Liver (tissue), 9 donors: Measurements from ENCODE around the gene URGCP. TPM values are rescaled to one million over a fixed set of nuclear protein-coding genes. Genes with fewer than 3 reads are reported as not detected.

Experiments used
- DNase-seq: peaks from one replicate; pipeline ENCODE4 v3.0.0-alpha.2; 2017; ENCODE audit warnings: low spot score
- H3K27ac ChIP-seq, 2 donors: one replicate each; pipeline ENCODE4 v1.7.0; 2013; ENCODE audit warnings: inconsistent platforms in 2 of 2, low read length in 2 of 2, control low read depth in 1 of 2, low read depth in 1 of 2, mild to moderate bottlenecking in 1 of 2
- H3K27me3 ChIP-seq, 4 donors: one replicate each; pipeline versions ENCODE4 v1.6.1 to v1.7.0; 2013; ENCODE audit warnings: low read length in 3 of 4, inconsistent platforms in 1 of 4, mild to moderate bottlenecking in 1 of 4, moderate library complexity in 1 of 4; ENCODE audit not compliant: control insufficient read depth in 4 of 4, insufficient read depth in 4 of 4
- H3K36me3 ChIP-seq, 4 donors: one replicate each; pipeline versions ENCODE4 v1.6.1 to v1.7.0; 2013; ENCODE audit warnings: low read length in 3 of 4, mild to moderate bottlenecking in 3 of 4, low read depth in 1 of 4, moderate library complexity in 1 of 4; ENCODE audit not compliant: control insufficient read depth in 4 of 4, insufficient read depth in 3 of 4
- H3K4me1 ChIP-seq, 4 donors: one replicate each; pipeline versions ENCODE4 v1.6.1 to v1.7.0; 2013; ENCODE audit warnings: low read length in 3 of 4, mild to moderate bottlenecking in 3 of 4, moderate library complexity in 1 of 4; ENCODE audit not compliant: control insufficient read depth in 4 of 4, insufficient read depth in 4 of 4
- H3K4me3 ChIP-seq, 3 donors: one replicate each; pipeline versions ENCODE4 v1.6.1 to v1.7.0; 2013; ENCODE audit warnings: low read length in 3 of 3, control low read depth in 1 of 3, low read depth in 1 of 3, mild to moderate bottlenecking in 1 of 3
- H3K9ac ChIP-seq, 2 donors: one replicate each; pipeline ENCODE4 v1.7.0; 2013; ENCODE audit warnings: low read length in 2 of 2, mild to moderate bottlenecking in 2 of 2, moderate library complexity in 2 of 2, control low read depth in 1 of 2, low read depth in 1 of 2
- H3K9me3 ChIP-seq, 4 donors: one replicate each; pipeline versions ENCODE4 v1.6.1 to v1.7.0; 2013; ENCODE audit warnings: low read length in 3 of 4; ENCODE audit not compliant: control insufficient read depth in 4 of 4
- EGR1 ChIP-seq, 2 donors: IDR thresholded peaks; 2 replicates each; pipeline ENCODE4 v1.6.1; 2016 to 2018; ENCODE audit warnings: antibody characterized with exemption in 2 of 2, low read depth in 2 of 2
- GABPA ChIP-seq, 2 donors: IDR thresholded peaks in 1 of 2; conservative IDR thresholded peaks in 1 of 2; 2 replicates each; pipeline ENCODE4 v1.6.1; 2016; ENCODE audit warnings: antibody characterized with exemption in 2 of 2, mild to moderate bottlenecking in 1 of 2, moderate library complexity in 1 of 2
- HNF4A ChIP-seq, 2 donors: conservative IDR thresholded peaks; 2 replicates each; pipeline ENCODE4 v1.6.1; 2016; ENCODE audit warnings: antibody characterized with exemption in 2 of 2, mild to moderate bottlenecking in 2 of 2
- HNF4G ChIP-seq: IDR thresholded peaks from 2 replicates; pipeline ENCODE4 v1.6.1; 2016; ENCODE audit warnings: antibody characterized with exemption
- JUND ChIP-seq, 2 donors: IDR thresholded peaks; 2 replicates each; pipeline ENCODE4 v1.6.1; 2016; ENCODE audit warnings: antibody characterized with exemption in 2 of 2
- MAX ChIP-seq: IDR thresholded peaks from 2 replicates; pipeline ENCODE4 v1.6.1; 2016; ENCODE audit warnings: antibody characterized with exemption
- NR2F2 ChIP-seq: IDR thresholded peaks from 2 replicates; pipeline ENCODE4 v1.6.1; 2016; ENCODE audit warnings: antibody characterized with exemption
- RAD21 ChIP-seq, 2 donors: IDR thresholded peaks; 2 replicates each; pipeline ENCODE4 v1.6.1; 2016; ENCODE audit warnings: antibody characterized with exemption in 2 of 2, mild to moderate bottlenecking in 2 of 2
- REST ChIP-seq: IDR thresholded peaks from 2 replicates; pipeline ENCODE4 v1.6.1; 2016; ENCODE audit warnings: antibody characterized with exemption, mild to moderate bottlenecking
- RXRA ChIP-seq, 2 donors: IDR thresholded peaks; 2 replicates each; pipeline ENCODE4 v1.6.1; 2017 to 2018; ENCODE audit warnings: antibody characterized with exemption in 2 of 2, mild to moderate bottlenecking in 1 of 2
- SP1 ChIP-seq: IDR thresholded peaks from 2 replicates; pipeline ENCODE4 v1.6.1; 2018; ENCODE audit warnings: antibody characterized with exemption, mild to moderate bottlenecking
- TAF1 ChIP-seq: conservative IDR thresholded peaks from 2 replicates; pipeline ENCODE4 v1.6.1; 2016; ENCODE audit warnings: antibody characterized with exemption, mild to moderate bottlenecking
- YY1 ChIP-seq: IDR thresholded peaks from 2 replicates; pipeline ENCODE4 v1.6.1; 2016; ENCODE audit warnings: antibody characterized with exemption, mild to moderate bottlenecking
- ZBTB33 ChIP-seq: IDR thresholded peaks from 2 replicates; pipeline ENCODE4 v1.6.1; 2016; ENCODE audit warnings: antibody characterized with exemption
- WGBS: extraction: QIAGEN DNeasy Blood & Tissue Kit; methylation state at CpG from one replicate; pipeline ENCODE4 v1.1.7; 2013; 5-methylcytosine and 5-hydroxymethylcytosine counted together
- polyA plus RNA-seq, 2 donors: library from polyadenylated mRNA; stranded (reverse) in 1 of 2; unstranded in 1 of 2; fragments of 200-250 nt in 1 of 2; fragments of >200 nt in 1 of 2; fragmentation: Nextera tagmentation in 1 of 2; extraction: Ambion mirVana in 1 of 2; gene quantifications; one replicate each; pipeline versions ENCODE4 v1.2.1 to v1.2.3, GENCODE V29; 2013 to 2015
- total RNA-seq, 2 donors: library from RNA; depleted of rRNA; stranded (reverse); fragments of >200 nt; gene quantifications; one replicate each; pipeline ENCODE4 v1.2.3, GENCODE V29; 2014
- TF ChIP-seq, protein P1 (sequence below): IDR thresholded peaks from 2 replicates; pipeline ENCODE4 v1.6.1; 2016; ENCODE audit warnings: antibody characterized with exemption
- TF ChIP-seq, protein P2 (sequence below): fragments of 150-350 bp; IDR thresholded peaks from 2 replicates; pipeline ENCODE4 v1.5.1; 2017; ENCODE audit warnings: improper control_type of control experiment, low read depth, low read length; ENCODE audit not compliant: missing input control
- donor health status: healthy.
- donor health status: healthy.
- donor health status: healthy.
- donor health status: healthy.
- donor health status: healthy.

Gene URGCP
- total and polyA plus RNA-seq, 4 donors: 7.2 to 28.4 (median 13.0) TPM

DNA sequence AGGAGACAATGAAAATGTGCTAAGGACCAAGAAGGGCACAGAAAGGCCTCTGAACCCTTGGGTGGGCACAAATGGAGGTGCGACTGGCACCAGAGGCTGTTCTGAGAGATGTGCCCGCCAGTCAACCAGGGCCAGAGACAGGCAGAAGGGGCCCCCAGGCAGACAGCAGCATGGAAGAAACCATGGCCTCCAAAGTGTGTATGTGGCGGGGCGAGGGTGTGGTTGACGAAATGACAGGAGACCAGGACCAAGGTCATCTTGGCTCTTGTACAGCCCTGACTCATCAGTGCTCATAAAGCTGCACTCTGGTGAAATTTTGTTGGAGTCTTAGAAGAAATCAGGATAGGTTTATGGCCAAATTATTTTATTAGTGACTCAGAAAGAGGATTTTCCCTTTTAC is 33.1 kb downstream of the URGCP start:
- no peak overlapping the region for H3K9ac ChIP-seq
- H3K4me3 ChIP-seq: no peak overlapping the region
- no peak for DNase-seq
- H3K9me3 ChIP-seq: peaks cover 0 to 3% (median 0%) of the 10 kb centered on the region in 4 donors
- WGBS: 88% methylated on average over 5 of the region's 5 CpGs
- TF ChIP-seq GABPA (IDR thresholded peaks at IDR 0.05 in 1 of 2, conservative IDR thresholded peaks at IDR 0.05 in 1 of 2): no peak
- TF ChIP-seq RXRA (IDR thresholded peaks at IDR 0.05): no peak
- TF ChIP-seq, protein P1, sequence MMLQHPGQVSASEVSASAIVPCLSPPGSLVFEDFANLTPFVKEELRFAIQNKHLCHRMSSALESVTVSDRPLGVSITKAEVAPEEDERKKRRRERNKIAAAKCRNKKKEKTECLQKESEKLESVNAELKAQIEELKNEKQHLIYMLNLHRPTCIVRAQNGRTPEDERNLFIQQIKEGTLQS: no peak
- no peak overlapping the region for H3K27ac ChIP-seq
- H3K4me1 ChIP-seq: peaks cover 3 to 18% (median 11%) of the 10 kb centered on the region in 4 donors
- H3K27me3 ChIP-seq: no peaks in the 10 kb centered on the region
- peaks cover 5 to 34% (median 19%) of the 10 kb centered on the region in 4 donors for H3K36me3 ChIP-seq

GRCh38 chr7:43872406-43873110 is 33.8 kb downstream of the URGCP start:
- no peak for TF ChIP-seq YY1
- TF ChIP-seq RAD21 (IDR thresholded peaks at IDR 0.05): no peak
- peaks cover 4 to 17% (median 11%) of the 10 kb centered on the region in 4 donors for H3K4me1 ChIP-seq
- no peak overlapping the region for H3K9ac ChIP-seq
- no peaks in the 10 kb centered on the region for H3K27me3 ChIP-seq
- WGBS: 55% methylated on average over 7 of the region's 7 CpGs
- no peak overlapping the region for H3K4me3 ChIP-seq
- H3K27ac ChIP-seq: no peak overlapping the region
- no peak for DNase-seq
- peaks cover 0 to 3% (median 0%) of the 10 kb centered on the region in 4 donors for H3K9me3 ChIP-seq
- H3K36me3 ChIP-seq: peaks cover 4 to 27% (median 16%) of the 10 kb centered on the region in 4 donors

DNA sequence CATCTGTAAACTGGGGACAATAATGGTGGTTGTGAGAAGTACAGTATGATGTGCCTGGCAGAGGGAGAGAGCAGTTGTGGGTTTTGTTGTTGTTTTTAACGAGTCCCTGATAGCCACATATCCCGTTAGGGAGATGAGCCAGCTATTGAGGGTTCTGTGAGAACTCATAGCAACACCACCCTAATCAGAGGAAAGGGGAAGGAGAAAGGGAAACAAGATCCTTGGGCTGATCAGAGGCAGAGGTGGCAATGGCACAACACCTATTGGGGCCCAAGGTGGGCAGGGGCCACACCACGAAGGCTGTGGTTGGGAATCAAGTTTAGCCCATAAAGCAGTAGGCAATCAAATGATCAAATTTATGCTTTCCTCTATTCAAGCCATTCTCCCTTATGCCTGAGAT is 35.3 kb downstream of the URGCP start:
- H3K27ac ChIP-seq: no peak overlapping the region
- 84% methylated on average over 3 of the region's 3 CpGs for WGBS
- H3K27me3 ChIP-seq: no peaks in the 10 kb centered on the region
- H3K4me3 ChIP-seq: no peak overlapping the region
- DNase-seq: no peak
- H3K9me3 ChIP-seq: peaks cover 0 to 3% (median 0%) of the 10 kb centered on the region in 4 donors
- H3K9ac ChIP-seq: no peak overlapping the region
- H3K4me1 ChIP-seq: peaks cover 4 to 17% (median 11%) of the 10 kb centered on the region in 4 donors
- TF ChIP-seq MAX (no peak), SP1 (no peak), RAD21 (IDR thresholded peaks at IDR 0.05) (no peak), EGR1 (IDR thresholded peaks at IDR 0.05; ENCODE audit: low read depth in 2 of 2) (no peak), HNF4G (no peak), NR2F2 (no peak), RXRA (IDR thresholded peaks at IDR 0.05) (no peak), TAF1 (no peak), YY1 (no peak), REST (no peak), HNF4A (conservative IDR thresholded peaks at IDR 0.05) (no peak), JUND (IDR thresholded peaks at IDR 0.05) (no peak), GABPA (IDR thresholded peaks at IDR 0.05 in 1 of 2, conservative IDR thresholded peaks at IDR 0.05 in 1 of 2) (no peak), ZBTB33 (no peak)
- TF ChIP-seq, protein P2, sequence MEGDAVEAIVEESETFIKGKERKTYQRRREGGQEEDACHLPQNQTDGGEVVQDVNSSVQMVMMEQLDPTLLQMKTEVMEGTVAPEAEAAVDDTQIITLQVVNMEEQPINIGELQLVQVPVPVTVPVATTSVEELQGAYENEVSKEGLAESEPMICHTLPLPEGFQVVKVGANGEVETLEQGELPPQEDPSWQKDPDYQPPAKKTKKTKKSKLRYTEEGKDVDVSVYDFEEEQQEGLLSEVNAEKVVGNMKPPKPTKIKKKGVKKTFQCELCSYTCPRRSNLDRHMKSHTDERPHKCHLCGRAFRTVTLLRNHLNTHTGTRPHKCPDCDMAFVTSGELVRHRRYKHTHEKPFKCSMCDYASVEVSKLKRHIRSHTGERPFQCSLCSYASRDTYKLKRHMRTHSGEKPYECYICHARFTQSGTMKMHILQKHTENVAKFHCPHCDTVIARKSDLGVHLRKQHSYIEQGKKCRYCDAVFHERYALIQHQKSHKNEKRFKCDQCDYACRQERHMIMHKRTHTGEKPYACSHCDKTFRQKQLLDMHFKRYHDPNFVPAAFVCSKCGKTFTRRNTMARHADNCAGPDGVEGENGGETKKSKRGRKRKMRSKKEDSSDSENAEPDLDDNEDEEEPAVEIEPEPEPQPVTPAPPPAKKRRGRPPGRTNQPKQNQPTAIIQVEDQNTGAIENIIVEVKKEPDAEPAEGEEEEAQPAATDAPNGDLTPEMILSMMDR: no peak
- H3K36me3 ChIP-seq: peaks cover 0 to 22% (median 15%) of the 10 kb centered on the region in 4 donors
